K562 (cell line): Measurements from ENCODE around the gene CEACAM18. TPM values are rescaled to one million over a fixed set of nuclear protein-coding genes. Genes with fewer than 3 reads are reported as not detected.

Source experiments
- BDP1 ChIP-seq: IDR thresholded peaks from 3 replicates; pipeline ENCODE4 v1.6.1; 2011; ENCODE audit not compliant: insufficient read length, insufficient read depth
- BMI1 ChIP-seq: fragments of 150-350 bp; IDR thresholded peaks from 2 replicates; pipeline ENCODE4 v1.6.1; 2014; ENCODE audit warnings: low read length
- EGR1 ChIP-seq: fragments of 450-650 bp; conservative IDR thresholded peaks from 2 replicates; pipeline ENCODE4 v1.6.1; 2017; ENCODE audit warnings: mild to moderate bottlenecking
- FOXK1 ChIP-seq: sonication (generic); formaldehyde crosslinking; IDR thresholded peaks from 2 replicates; pipeline ENCODE4 v1.8.0; 2022; ENCODE audit warnings: missing genetic modification reagents, mild to moderate bottlenecking, borderline replicate concordance
- JUND ChIP-seq, 2 experiments: IDR thresholded peaks; 2 replicates in 1 of 2; 3 replicates in 1 of 2; pipeline ENCODE4 v1.6.1; 2011; ENCODE audit warnings: borderline replicate concordance in 2 of 2, low read depth in 2 of 2, low read length in 2 of 2, improper control_type of control experiment in 1 of 2, missing biosample characterization in 1 of 2, missing genetic modification characterization in 1 of 2, missing genetic modification reagents in 1 of 2
- KDM5B ChIP-seq: fragments of 200-600 bp; sonication (generic); IDR thresholded peaks from 2 replicates; pipeline ENCODE4 v1.6.1; 2012; ENCODE audit warnings: low read depth, mild to moderate bottlenecking, moderate library complexity, low read length, control low read depth, inconsistent platforms; ENCODE audit not compliant: insufficient replicate concordance
- KLF6 ChIP-seq: fragments of 250-450 bp; sonication (Bioruptor Pico); IDR thresholded peaks from 2 replicates; pipeline ENCODE4 v1.4.0; 2020; ENCODE audit warnings: mild to moderate bottlenecking, moderate library complexity, borderline replicate concordance
- LCOR ChIP-seq: sonication (generic); formaldehyde crosslinking; IDR thresholded peaks from 2 replicates; pipeline ENCODE4 v1.8.0; 2022; ENCODE audit warnings: mild to moderate bottlenecking, missing genetic modification reagents
- NR1H2 ChIP-seq: sonication (generic); formaldehyde crosslinking; IDR thresholded peaks from 2 replicates; pipeline ENCODE4 v1.4.0; 2020; ENCODE audit warnings: mild to moderate bottlenecking, missing genetic modification reagents
- PHB2 ChIP-seq: fragments of 450-650 bp; IDR thresholded peaks from 2 replicates; pipeline ENCODE4 v1.6.1; 2017; ENCODE audit warnings: low read depth
- POU5F1 ChIP-seq: fragments of 150-350 bp; IDR thresholded peaks from 2 replicates; pipeline ENCODE4 v1.6.1; 2014; ENCODE audit warnings: borderline replicate concordance, low read length, low read depth, mild to moderate bottlenecking; ENCODE audit not compliant: partially characterized antibody
- REST ChIP-seq, 2 experiments: fragments of 450-650 bp; formaldehyde crosslinking in 1 of 2; IDR thresholded peaks; 2 replicates each; pipeline versions ENCODE4 v1.4.0 to v1.6.1; 2014 to 2020; ENCODE audit warnings: mild to moderate bottlenecking in 2 of 2, borderline replicate concordance in 1 of 2, low read depth in 1 of 2
- RNF2 ChIP-seq: sonication (generic); IDR thresholded peaks from 2 replicates; pipeline ENCODE4 v1.6.1; 2016
- ZNF511 ChIP-seq: sonication (generic); formaldehyde crosslinking; IDR thresholded peaks from 2 replicates; pipeline ENCODE4 v1.8.0; 2022; ENCODE audit warnings: mild to moderate bottlenecking, missing genetic modification reagents
- polyA plus RNA-seq, 8 experiments: library from polyadenylated mRNA; depleted of rRNA in 4 of 8; stranded (reverse) in 5 of 8; unstranded in 3 of 8; fragments of >200 nt; fragmentation: Nextera tagmentation in 2 of 8; fragmentation: Illumina TruSeq in 1 of 8; extraction: Ambion mirVana in 2 of 8; extraction: Trizol in 1 of 8; gene quantifications; 2 replicates each; pipeline versions ENCODE4 v1.2.1 to v1.2.3, GENCODE V29; 2011 to 2014; ENCODE audit warnings: inconsistent platforms in 1 of 8, missing spikeins in 1 of 8
- total RNA-seq, 7 experiments: library from RNA; depleted of rRNA in 6 of 7; stranded (reverse); fragments of >200 nt in 6 of 7; fragmentation: Illumina TruSeq in 2 of 7; extraction: Trizol in 2 of 7; gene quantifications; 2 replicates each; pipeline versions ENCODE4 v1.2.1 to v1.2.3, GENCODE V29; 2011 to 2021; ENCODE audit warnings: low replicate concordance in 1 of 7

CEACAM18 gene
- total and polyA plus RNA-seq, 9 of the 15 experiments (the other 6 are each of a cell fraction or from before 2014, with no cell fraction given) = 0.08 to 0.24 (median 0.15) TPM; not detected in 3

- TF ChIP-seq KLF6 (CRISPR knock-in tag) = no peak
- no peak for TF ChIP-seq BMI1
- TF ChIP-seq PHB2 = no peak
- TF ChIP-seq POU5F1 = no peak
- peak; percentile 24; the same call in 1 of the 2 replicates for TF ChIP-seq EGR1
- no peak for TF ChIP-seq BDP1
- peak; percentile 100 for TF ChIP-seq REST (IDR thresholded peaks at IDR 0.05; ENCODE audit: borderline replicate concordance)
- TF ChIP-seq REST (CRISPR knock-in tag; IDR thresholded peaks at IDR 0.05; ENCODE audit: low read depth) = peak; percentile 98
- no peak for TF ChIP-seq JUND (IDR thresholded peaks at IDR 0.05; ENCODE audit: borderline replicate concordance, low read depth, low read length)
- peak; percentile 28; the same call in 1 of the 3 replicates for TF ChIP-seq JUND (tag; IDR thresholded peaks at IDR 0.05; ENCODE audit: borderline replicate concordance, low read depth, low read length)
- 0 out of 2 replicates have a peak, but pooled peaks have one; percentile 43 for TF ChIP-seq LCOR (CRISPR knock-in tag)
- 0 out of 2 replicates have a peak, but pooled peaks have one; percentile 41 for TF ChIP-seq FOXK1 (CRISPR knock-in tag)
- no peak for TF ChIP-seq RNF2
- no peak for TF ChIP-seq KDM5B
- TF ChIP-seq NR1H2 (CRISPR knock-in tag) = no peak
- peak; percentile 87 for TF ChIP-seq ZNF511
Observed at GRCh38 chr19:51480590-51480989, 2.3 kb downstream of the CEACAM18 start (continued).
